Testis (tissue), 2 donors: ENCODE results near the gene SASH1.

ENCODE experiments used
- CTCF ChIP-seq, 3 experiments: fragments of 450-650 bp in 2 of 3; fragments of 200-600 bp in 1 of 3; sonication (generic) in 1 of 3; IDR thresholded peaks; one replicate each; pipeline ENCODE4 v1.5.1; 2016 to 2019; ENCODE audit warnings: antibody characterized with exemption in 3 of 3, mild to moderate bottlenecking in 2 of 3, moderate library complexity in 1 of 3
- POLR2A ChIP-seq: fragments of 450-650 bp; IDR thresholded peaks from one replicate; pipeline ENCODE4 v1.6.1; 2017; ENCODE audit warnings: antibody characterized with exemption, mild to moderate bottlenecking, moderate library complexity

- TF ChIP-seq CTCF (IDR thresholded peaks at IDR 0.05) (no peak), POLR2A (no peak)
Observed at GRCh38 chr6:148528292-148528691, 185.7 kb downstream of the SASH1 start.
